GM21381 (cell line): Measurements from ENCODE around the gene USF2.

Experiments
- ATAC-seq: cut with Tn5 transposase; IDR thresholded peaks from one replicate; pipeline ENCODE4 v1.9.1; 2021; ENCODE audit warnings: mild to moderate bottlenecking, moderate library complexity; ENCODE audit not compliant: unreplicated experiment

The USF2 gene

GRCh38 chr19:35264268-35265125, 4.3 kb upstream of the USF2 start:
- no peak for ATAC-seq

- ATAC-seq = no peak
Observed at GRCh38 chr19:35265126-35265899, 3.4 kb upstream of the USF2 start.

- ATAC-seq = no peak
Observed at GRCh38 chr19:35265900-35266519, 2.8 kb upstream of the USF2 start.

GRCh38 chr19:35266520-35267352, 2.0 kb upstream of the USF2 start:
- no peak for ATAC-seq

GRCh38 chr19:35267353-35267817, 1.4 kb upstream of the USF2 start:
- ATAC-seq = no peak

- ATAC-seq = peak; percentile 49
Observed at GRCh38 chr19:35267818-35268535, 785 bp upstream of the USF2 start.

GRCh38 chr19:35269438-35270117, 816 bp downstream of the USF2 start:
- peak; percentile 49 for ATAC-seq

GRCh38 chr19:35270381-35270811, 1.6 kb downstream of the USF2 start:
- no peak for ATAC-seq

- ATAC-seq = no peak
Observed at GRCh38 chr19:35271546-35271945, 2.8 kb downstream of the USF2 start.

GRCh38 chr19:35272122-35272719, 3.5 kb downstream of the USF2 start:
- ATAC-seq = no peak

- ATAC-seq = no peak
Observed at GRCh38 chr19:35272954-35273649, 4.3 kb downstream of the USF2 start.

- ATAC-seq = no peak
Observed at GRCh38 chr19:35273686-35274259, 5.0 kb downstream of the USF2 start.

GRCh38 chr19:35274323-35274722, 5.6 kb downstream of the USF2 start:
- no peak for ATAC-seq

GRCh38 chr19:35276706-35277281, 8.0 kb downstream of the USF2 start:
- no peak for ATAC-seq

- ATAC-seq = no peak
Observed at GRCh38 chr19:35278578-35279284, 10.0 kb downstream of the USF2 start.

- ATAC-seq = no peak
Observed at GRCh38 chr19:35279374-35279773, 10.6 kb downstream of the USF2 start.
